Panc1 (cell line): ENCODE measurements around the gene TTYH2.

Source experiments
- POLR2AphosphoS5 ChIP-seq: IDR thresholded peaks from 2 replicates; pipeline ENCODE4 v1.6.1; 2012; ENCODE audit warnings: mild to moderate bottlenecking, low read depth, low read length, moderate library complexity
- SIN3A ChIP-seq: IDR thresholded peaks from 2 replicates; pipeline ENCODE4 v1.6.1; 2012; ENCODE audit warnings: low read depth, mild to moderate bottlenecking, low read length, moderate library complexity, borderline replicate concordance; ENCODE audit not compliant: insufficient read depth
- TCF7L2 ChIP-seq: IDR thresholded peaks from 2 replicates; pipeline ENCODE4 v1.6.1; 2011; ENCODE audit warnings: mild to moderate bottlenecking, low read depth, low read length, inconsistent platforms
- TF ChIP-seq, protein P1 (sequence below): fragments of 450-650 bp; IDR thresholded peaks from 2 replicates; pipeline ENCODE4 v1.5.1; 2017; ENCODE audit warnings: mild to moderate bottlenecking
- TF ChIP-seq, protein P2 (sequence below), 2 experiments: IDR thresholded peaks; 2 replicates each; pipeline ENCODE4 v1.6.1; 2011 to 2012; ENCODE audit warnings: low read depth in 2 of 2, control low read depth in 1 of 2, low read length in 1 of 2, mild to moderate bottlenecking in 1 of 2, moderate library complexity in 1 of 2; ENCODE audit not compliant: insufficient read depth in 1 of 2

GRCh38 chr17:74176546-74177001 is 36.8 kb upstream of the TTYH2 start:
- TF ChIP-seq, protein P1, sequence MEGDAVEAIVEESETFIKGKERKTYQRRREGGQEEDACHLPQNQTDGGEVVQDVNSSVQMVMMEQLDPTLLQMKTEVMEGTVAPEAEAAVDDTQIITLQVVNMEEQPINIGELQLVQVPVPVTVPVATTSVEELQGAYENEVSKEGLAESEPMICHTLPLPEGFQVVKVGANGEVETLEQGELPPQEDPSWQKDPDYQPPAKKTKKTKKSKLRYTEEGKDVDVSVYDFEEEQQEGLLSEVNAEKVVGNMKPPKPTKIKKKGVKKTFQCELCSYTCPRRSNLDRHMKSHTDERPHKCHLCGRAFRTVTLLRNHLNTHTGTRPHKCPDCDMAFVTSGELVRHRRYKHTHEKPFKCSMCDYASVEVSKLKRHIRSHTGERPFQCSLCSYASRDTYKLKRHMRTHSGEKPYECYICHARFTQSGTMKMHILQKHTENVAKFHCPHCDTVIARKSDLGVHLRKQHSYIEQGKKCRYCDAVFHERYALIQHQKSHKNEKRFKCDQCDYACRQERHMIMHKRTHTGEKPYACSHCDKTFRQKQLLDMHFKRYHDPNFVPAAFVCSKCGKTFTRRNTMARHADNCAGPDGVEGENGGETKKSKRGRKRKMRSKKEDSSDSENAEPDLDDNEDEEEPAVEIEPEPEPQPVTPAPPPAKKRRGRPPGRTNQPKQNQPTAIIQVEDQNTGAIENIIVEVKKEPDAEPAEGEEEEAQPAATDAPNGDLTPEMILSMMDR, result peak; percentile 92
- no peak for TF ChIP-seq SIN3A
- TF ChIP-seq POLR2AphosphoS5, result no peak
- TF ChIP-seq, protein P2, sequence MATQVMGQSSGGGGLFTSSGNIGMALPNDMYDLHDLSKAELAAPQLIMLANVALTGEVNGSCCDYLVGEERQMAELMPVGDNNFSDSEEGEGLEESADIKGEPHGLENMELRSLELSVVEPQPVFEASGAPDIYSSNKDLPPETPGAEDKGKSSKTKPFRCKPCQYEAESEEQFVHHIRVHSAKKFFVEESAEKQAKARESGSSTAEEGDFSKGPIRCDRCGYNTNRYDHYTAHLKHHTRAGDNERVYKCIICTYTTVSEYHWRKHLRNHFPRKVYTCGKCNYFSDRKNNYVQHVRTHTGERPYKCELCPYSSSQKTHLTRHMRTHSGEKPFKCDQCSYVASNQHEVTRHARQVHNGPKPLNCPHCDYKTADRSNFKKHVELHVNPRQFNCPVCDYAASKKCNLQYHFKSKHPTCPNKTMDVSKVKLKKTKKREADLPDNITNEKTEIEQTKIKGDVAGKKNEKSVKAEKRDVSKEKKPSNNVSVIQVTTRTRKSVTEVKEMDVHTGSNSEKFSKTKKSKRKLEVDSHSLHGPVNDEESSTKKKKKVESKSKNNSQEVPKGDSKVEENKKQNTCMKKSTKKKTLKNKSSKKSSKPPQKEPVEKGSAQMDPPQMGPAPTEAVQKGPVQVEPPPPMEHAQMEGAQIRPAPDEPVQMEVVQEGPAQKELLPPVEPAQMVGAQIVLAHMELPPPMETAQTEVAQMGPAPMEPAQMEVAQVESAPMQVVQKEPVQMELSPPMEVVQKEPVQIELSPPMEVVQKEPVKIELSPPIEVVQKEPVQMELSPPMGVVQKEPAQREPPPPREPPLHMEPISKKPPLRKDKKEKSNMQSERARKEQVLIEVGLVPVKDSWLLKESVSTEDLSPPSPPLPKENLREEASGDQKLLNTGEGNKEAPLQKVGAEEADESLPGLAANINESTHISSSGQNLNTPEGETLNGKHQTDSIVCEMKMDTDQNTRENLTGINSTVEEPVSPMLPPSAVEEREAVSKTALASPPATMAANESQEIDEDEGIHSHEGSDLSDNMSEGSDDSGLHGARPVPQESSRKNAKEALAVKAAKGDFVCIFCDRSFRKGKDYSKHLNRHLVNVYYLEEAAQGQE (IDR thresholded peaks at IDR 0.05; ENCODE audit: insufficient read depth in 1 of 2, low read depth in 2 of 2, low read length in 1 of 2), result no peak
- TF ChIP-seq TCF7L2, result no peak
